Prostate gland (tissue), 2 donors: ENCODE measurements around the gene TIPRL. TPM values are rescaled to one million over a fixed set of nuclear protein-coding genes. Genes with fewer than 3 reads are reported as not detected.
"Not testable (repeated sequence)": the region's sequence is repeated elsewhere in the genome, so short reads cannot be mapped to it uniquely, and the experiment has no call there.

Experiments
- DNase-seq: peaks from one replicate; pipeline ENCODE4 v3.0.0-alpha.2; 2019; ENCODE audit warnings: low spot score
- H3K27ac ChIP-seq, 2 donors: fragments of 200-600 bp; sonication (generic); 2 replicates each; pipeline ENCODE4 v1.5.1; 2017 to 2019
- H3K27me3 ChIP-seq: fragments of 200-600 bp; sonication (generic); replicated peaks from 2 replicates; pipeline ENCODE4 v1.5.1; 2019; ENCODE audit not compliant: insufficient read depth
- H3K36me3 ChIP-seq, 2 donors: fragments of 200-600 bp; sonication (generic); 1 replicate in 1 of 2; 2 replicates in 1 of 2; pipeline versions ENCODE4 v1.5.1 to v1.8.1; 2017 to 2019
- H3K4me1 ChIP-seq: fragments of 200-600 bp; sonication (generic); replicated peaks from 2 replicates; pipeline ENCODE4 v1.5.1; 2019
- H3K4me3 ChIP-seq, 2 donors: fragments of 200-600 bp; sonication (generic); 2 replicates each; pipeline ENCODE4 v1.5.1; 2017 to 2019
- H3K9me3 ChIP-seq: fragments of 200-600 bp; sonication (generic); 2 replicates; pipeline ENCODE4 v1.5.1; 2017
- POLR2A ChIP-seq: fragments of 450-650 bp; IDR thresholded peaks from one replicate; pipeline ENCODE4 v1.6.1; 2016; ENCODE audit warnings: antibody characterized with exemption, mild to moderate bottlenecking
- POLR2AphosphoS5 ChIP-seq: sonication (generic); formaldehyde crosslinking; IDR thresholded peaks from one replicate; pipeline ENCODE4 v1.6.1; 2017; ENCODE audit warnings: antibody characterized with exemption
- WGBS: methylation state at CpG from one replicate; pipeline ENCODE4 v1.1.5; 2018; 5-methylcytosine and 5-hydroxymethylcytosine counted together
- intact Hi-C: fragments of 100-400 bp; cut with DNase I; formaldehyde crosslinking; loops from one replicate; pipeline ENCODE4 v1.14.2; 2022
- total RNA-seq, 2 donors: library from RNA; depleted of rRNA; stranded (reverse); fragments of >200 nt; gene quantifications; one replicate each; pipeline ENCODE4 v1.1.0, GENCODE V29; 2016
- TF ChIP-seq, protein P1 (sequence below), 4 experiments: fragments of 200-600 bp in 2 of 4; fragments of 450-650 bp in 2 of 4; sonication (generic) in 2 of 4; IDR thresholded peaks; 1 replicate in 3 of 4; 2 replicates in 1 of 4; pipeline ENCODE4 v1.5.1; 2016 to 2019; ENCODE audit warnings: antibody characterized with exemption in 4 of 4, mild to moderate bottlenecking in 2 of 4, moderate library complexity in 2 of 4

Gene TIPRL
- total RNA-seq, 2 donors from 2014 or later = 14.2 to 29.9 TPM

DNA sequence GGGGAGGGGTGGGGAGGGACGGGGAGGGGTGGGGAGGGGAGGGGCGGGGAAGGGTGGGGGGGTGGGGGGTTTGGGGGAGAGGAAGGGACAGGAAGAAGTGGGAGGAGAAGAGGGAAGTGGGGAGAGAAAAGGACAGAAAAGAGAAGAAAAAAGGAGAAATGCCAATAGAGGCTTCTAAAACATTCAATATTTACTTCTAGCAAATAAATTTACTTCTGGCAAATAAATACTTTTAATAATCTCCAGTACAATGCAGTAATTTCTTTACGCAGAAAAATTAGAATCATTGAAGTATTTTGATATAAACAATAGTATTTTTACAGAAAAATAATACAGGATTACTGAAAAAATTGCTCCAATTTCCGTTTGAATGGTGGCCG lies 32.6 kb upstream of the TIPRL start:
- Histone ChIP-seq H3K27me3 (no peaks in the 10 kb centered on the region), H3K4me1 (no peaks in the 10 kb centered on the region), H3K27ac (no peak overlapping the region), H3K9me3 (no peaks in the 10 kb centered on the region), H3K4me3 (no peak overlapping the region), H3K36me3 (no peaks in the 10 kb centered on the region)
- intact Hi-C loops = no loop called here
- 47% methylated on average over 5 of the region's 5 CpGs for WGBS
- DNase-seq = no peak
- TF ChIP-seq POLR2A (no peak), POLR2AphosphoS5 (no peak)
- TF ChIP-seq, protein P1, sequence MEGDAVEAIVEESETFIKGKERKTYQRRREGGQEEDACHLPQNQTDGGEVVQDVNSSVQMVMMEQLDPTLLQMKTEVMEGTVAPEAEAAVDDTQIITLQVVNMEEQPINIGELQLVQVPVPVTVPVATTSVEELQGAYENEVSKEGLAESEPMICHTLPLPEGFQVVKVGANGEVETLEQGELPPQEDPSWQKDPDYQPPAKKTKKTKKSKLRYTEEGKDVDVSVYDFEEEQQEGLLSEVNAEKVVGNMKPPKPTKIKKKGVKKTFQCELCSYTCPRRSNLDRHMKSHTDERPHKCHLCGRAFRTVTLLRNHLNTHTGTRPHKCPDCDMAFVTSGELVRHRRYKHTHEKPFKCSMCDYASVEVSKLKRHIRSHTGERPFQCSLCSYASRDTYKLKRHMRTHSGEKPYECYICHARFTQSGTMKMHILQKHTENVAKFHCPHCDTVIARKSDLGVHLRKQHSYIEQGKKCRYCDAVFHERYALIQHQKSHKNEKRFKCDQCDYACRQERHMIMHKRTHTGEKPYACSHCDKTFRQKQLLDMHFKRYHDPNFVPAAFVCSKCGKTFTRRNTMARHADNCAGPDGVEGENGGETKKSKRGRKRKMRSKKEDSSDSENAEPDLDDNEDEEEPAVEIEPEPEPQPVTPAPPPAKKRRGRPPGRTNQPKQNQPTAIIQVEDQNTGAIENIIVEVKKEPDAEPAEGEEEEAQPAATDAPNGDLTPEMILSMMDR (IDR thresholded peaks at IDR 0.05) = no peak

DNA sequence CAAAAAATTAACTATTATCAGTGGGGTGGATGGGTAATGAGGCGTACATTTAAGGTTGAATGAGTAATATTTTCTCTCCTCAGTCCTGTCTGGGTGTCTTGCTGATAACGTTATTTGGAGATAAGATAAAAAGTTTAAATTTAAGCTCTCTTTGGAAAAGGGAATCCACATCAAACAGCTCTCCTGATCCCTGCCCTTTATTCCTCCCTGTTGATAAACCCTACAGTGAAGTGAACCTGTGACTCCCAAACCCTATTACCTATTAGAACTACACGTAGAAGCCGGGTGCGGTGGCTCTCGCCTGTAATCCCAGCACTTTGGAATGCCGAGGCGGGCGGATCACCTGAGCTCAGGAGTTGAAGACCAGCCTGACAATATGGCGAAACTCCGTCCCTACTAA lies 32.1 kb upstream of the TIPRL start:
- TF ChIP-seq, protein P1 (IDR thresholded peaks at IDR 0.05) = no peak
- TF ChIP-seq POLR2A (no peak), POLR2AphosphoS5 (no peak)
- intact Hi-C loops = no loop called here
- Histone ChIP-seq H3K36me3 (no peaks in the 10 kb centered on the region), H3K27ac (no peak overlapping the region), H3K4me1 (no peaks in the 10 kb centered on the region), H3K27me3 (no peaks in the 10 kb centered on the region), H3K9me3 (no peaks in the 10 kb centered on the region), H3K4me3 (no peak overlapping the region)
- DNase-seq = no peak
- WGBS = 93% methylated on average over 11 of the region's 11 CpGs

DNA sequence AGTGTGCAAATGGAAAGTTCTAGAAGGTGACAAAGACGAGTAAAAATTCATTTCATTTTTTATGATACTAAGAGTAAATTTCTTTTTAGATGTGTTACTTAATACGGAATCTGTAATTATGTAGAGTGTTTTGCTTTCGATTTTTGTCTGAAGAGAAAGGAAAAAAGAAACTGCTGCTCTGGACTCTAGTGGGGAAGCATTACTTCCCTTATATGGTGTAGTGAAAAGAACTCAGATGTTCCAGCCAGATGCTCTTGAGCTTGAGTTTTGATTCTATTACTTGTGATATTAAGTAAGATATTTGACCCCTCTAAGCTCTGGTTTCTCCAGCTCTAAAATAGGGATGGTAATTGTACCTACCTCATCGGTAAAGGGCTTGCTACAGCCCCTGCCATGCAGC lies 29.8 kb upstream of the TIPRL start:
- Histone ChIP-seq H3K27me3 (no peaks in the 10 kb centered on the region), H3K27ac (peak overlapping the region in 1 of 2 donors; percentile 41), H3K4me1 (no peaks in the 10 kb centered on the region), H3K9me3 (no peaks in the 10 kb centered on the region), H3K36me3 (no peaks in the 10 kb centered on the region), H3K4me3 (no peak overlapping the region)
- intact Hi-C loops = no loop called here
- WGBS = 54% methylated on average over 4 of the region's 4 CpGs
- TF ChIP-seq POLR2A (no peak), POLR2AphosphoS5 (no peak)
- TF ChIP-seq, protein P1 (IDR thresholded peaks at IDR 0.05) = no peak
- DNase-seq = no peak

DNA sequence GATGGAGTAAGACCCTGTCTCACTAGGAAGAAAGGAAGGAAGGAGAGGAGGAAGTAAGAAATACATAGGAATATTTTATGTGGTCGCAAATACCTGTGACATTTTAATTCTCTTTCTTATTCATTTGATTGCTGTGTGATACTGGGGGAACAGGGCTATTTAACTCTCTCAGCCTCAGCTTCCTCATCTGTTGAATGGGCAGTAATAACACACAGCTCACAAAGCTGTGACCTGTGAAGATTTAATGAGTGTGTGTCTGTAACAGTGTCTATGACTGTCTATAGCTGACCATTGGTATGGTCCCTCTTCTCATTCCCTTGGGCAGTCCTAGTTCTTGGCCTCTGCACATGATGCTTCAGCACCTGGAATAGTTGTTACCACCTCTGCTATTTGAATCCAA lies 28.5 kb upstream of the TIPRL start:
- WGBS = 94% methylated on average over 1 of the region's 1 CpG
- DNase-seq = no peak
- Histone ChIP-seq H3K9me3 (no peaks in the 10 kb centered on the region), H3K36me3 (no peaks in the 10 kb centered on the region), H3K27me3 (no peaks in the 10 kb centered on the region), H3K4me1 (no peaks in the 10 kb centered on the region), H3K27ac (no peak overlapping the region), H3K4me3 (no peak overlapping the region)
- no peak for TF ChIP-seq POLR2A
- TF ChIP-seq, protein P1 (IDR thresholded peaks at IDR 0.05) = no peak
- TF ChIP-seq POLR2AphosphoS5 = no peak
- intact Hi-C loops = no loop called here

DNA sequence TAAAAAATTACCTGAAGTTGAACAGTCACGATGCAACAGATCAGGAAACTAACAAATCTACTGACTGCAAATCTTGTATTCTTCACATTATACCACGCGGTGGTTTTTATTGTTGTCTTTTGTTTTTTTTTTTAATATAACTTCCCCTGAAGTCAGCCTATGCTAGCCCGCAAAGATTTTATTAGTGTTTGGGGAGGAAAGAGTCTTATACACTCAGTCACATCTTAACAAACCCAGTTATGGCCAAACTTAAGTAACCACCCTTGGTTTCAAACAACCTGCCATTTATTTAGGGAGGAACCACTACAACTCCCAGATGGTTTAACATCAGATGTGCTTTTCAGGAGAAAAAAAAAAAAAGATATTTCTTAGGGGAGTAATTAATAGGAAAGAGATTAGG lies 26.8 kb upstream of the TIPRL start:
- 38% methylated on average over 4 of the region's 4 CpGs for WGBS
- Histone ChIP-seq H3K4me3 (no peak overlapping the region), H3K27me3 (no peaks in the 10 kb centered on the region), H3K4me1 (no peaks in the 10 kb centered on the region), H3K27ac (no peak overlapping the region), H3K9me3 (no peaks in the 10 kb centered on the region), H3K36me3 (no peaks in the 10 kb centered on the region)
- TF ChIP-seq, protein P1 (IDR thresholded peaks at IDR 0.05) = no peak
- no peak for TF ChIP-seq POLR2A
- no peak for TF ChIP-seq POLR2AphosphoS5
- DNase-seq = no peak
- intact Hi-C loops = no loop called here

DNA sequence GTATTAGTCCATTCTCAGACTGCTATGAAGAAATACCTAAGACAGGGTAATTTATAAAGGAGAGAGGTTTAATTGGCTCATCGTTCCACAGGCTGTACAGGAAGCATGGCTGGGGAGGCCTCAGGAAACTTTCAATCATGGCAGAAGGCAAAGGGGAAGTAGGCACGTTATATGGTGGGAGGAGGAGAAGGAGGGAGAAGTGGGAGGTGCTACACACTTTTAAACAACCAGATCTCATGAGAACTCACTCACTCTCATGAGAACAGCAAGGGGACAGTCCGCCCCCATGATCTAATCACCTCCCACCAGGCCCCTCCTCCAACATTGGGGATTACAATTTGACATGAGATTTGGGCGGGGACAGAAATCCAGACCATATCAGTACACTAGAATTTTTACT lies 24.1 kb upstream of the TIPRL start:
- H3K9me3 ChIP-seq, DNase-seq, H3K4me3 ChIP-seq, H3K4me1 ChIP-seq, H3K27me3 ChIP-seq, intact Hi-C loops, H3K27ac ChIP-seq, H3K36me3 ChIP-seq: not testable (repeated sequence)
- WGBS = 72% methylated on average over 4 of the region's 4 CpGs
